ENCODE data around the gene PAN3.

DNA sequence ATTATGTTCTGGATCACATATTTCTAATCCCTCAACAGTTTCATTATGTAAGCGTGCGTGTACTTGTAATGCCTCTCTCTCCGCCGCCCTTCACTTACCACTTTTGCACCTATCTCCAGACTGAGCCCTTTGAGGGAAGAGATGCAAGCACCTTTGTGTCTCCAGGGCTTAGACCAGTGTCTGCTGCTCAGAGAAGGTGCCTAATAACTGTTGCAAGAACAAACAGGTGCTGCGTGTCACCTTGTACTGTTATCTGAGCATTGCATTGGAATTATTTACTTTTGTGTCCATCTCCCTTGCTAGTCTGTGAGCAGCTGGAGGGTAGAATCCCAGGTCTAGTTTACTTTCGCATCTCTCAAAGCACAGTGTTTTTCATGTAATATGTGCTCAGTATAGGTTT, 200.4 kb downstream of the PAN3 start:
- TF ChIP-seq GATA2 (IDR thresholded peaks at IDR 0.05; ENCODE audit: low read depth, low read length) (no peak), GATA3 (IDR thresholded peaks at IDR 0.05; ENCODE audit: low read depth, low read length) (no peak)

All from SH-SY5Y (cell line).